Stimulated activated CD8-positive, alpha-beta memory T cell treated with anti-CD3 and anti-CD28 coated beads, Interleukin-12 subunit alpha, Interleukin-12 subunit beta, amount 100 ng/mL, for 4 hours (primary cell): Measurements from ENCODE around the gene ZNF587.
"Not testable (repeated sequence)": the region's sequence is repeated elsewhere in the genome, so short reads cannot be mapped to it uniquely, and the experiment has no call there.

Experiments
- DNase-seq: peaks from one replicate; pipeline ENCODE4 v3.0.0-alpha.2; 2020; ENCODE audit warnings: low read depth

The ZNF587 gene

DNA sequence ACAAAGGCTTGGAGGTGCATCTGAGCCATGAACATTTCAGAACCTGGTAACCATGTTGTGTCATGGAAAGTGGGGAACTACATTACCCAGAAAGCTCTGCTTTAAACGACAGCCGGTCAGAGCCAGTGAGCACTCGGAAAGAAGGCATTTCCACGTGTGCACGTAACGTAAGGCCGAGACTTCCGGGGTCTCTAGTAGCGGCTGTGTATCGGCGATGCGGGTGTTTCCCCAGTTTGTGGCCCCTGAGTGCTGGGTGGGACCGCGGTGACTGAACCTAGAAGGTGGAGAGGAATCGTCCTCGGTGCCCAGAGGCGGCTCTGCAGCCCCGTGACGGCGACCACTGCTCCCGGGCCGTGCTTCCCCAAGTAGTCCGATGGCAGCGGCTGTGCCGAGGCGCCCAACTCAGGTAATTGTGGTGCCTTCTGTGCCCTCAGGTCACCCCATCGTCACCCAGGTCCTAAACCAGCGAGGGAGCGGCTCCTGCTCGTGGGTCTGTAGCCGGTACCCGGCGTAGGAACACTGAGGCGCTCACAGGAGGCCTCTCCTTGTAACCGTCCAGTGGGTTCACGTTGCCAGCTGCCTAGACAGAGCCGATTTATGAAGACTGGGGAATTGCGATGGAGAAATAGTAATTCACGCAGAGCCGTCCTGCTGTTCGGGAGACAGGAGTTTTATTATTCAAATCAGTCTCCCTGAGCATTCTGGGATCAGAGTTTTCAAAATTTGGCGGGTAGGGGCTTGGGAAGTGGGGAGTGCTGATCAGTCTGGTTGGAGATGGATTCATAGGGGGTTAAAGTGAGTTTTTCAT, at the start of gene ZNF587:
Gene ZNF587 (plus strand): TSS at position 194 of the 808 bp plus-strand sequence. CDS start 180 bp downstream, at position 374.
- DNase-seq, result peak; percentile 68

DNA sequence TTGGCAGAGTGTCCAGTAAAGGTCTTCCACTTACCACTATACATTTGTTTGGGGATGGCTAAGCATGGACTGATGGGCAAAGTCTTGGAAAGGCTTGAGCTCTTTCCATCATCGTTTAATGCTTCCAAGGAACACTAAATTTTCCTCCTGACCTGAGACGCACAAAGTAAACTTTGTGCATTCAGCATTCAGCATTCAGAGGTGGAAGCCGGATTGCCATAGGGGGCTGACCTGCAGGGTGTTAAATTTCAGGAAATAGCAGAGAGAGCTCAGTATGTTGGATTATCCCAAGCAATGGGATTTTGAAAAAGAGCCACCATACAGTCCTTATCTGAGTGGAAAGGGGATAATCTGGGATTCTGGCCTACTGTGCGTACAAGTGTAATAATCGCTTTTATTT, 49.0 kb upstream of the ZNF587 start:
- DNase-seq, result no peak

GRCh38 chr19:57802269-57802668, 47.4 kb upstream of the ZNF587 start:
- no peak for DNase-seq

GRCh38 chr19:57803265-57803593, 46.4 kb upstream of the ZNF587 start:
- no peak for DNase-seq

DNA sequence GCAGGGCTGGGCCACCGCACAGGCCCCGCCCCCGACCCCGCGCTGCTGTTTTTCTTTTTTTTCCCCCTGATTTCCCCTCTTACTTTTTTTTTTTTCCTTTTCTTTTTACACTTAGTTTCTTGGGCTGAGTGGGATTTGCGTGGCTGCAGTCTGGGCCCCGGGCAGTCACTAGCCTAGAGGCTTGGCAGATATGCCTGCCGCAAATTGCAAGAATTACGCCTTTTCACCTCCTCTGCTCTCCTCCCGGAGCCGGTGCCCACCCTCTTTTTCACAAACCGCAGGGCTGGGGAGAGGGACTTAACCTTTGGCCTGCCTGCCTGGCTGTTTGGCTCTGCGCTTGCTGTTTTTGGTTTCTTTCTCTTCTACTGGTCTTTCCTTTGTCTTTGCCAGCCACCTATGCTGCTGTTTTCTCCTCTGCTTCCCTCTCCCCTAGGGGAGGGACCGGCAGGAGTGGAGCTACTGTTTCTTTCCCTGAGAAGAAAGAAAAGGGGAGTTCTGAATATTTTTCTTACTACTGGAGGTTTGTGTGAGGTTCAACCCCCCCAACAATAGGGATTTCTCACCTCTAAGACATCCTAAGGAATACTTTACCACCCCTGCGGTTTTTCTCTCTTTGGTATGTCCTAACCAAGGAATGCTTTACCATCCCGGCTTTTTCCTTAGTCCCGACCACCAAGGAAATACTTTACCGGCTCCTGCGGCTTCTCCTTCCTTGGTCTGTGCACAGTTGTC, 45.9 kb upstream of the ZNF587 start:
- no peak for DNase-seq

GRCh38 chr19:57807541-57807940, 42.1 kb upstream of the ZNF587 start:
- DNase-seq, result no peak

- DNase-seq, result not testable (repeated sequence)
Measured at GRCh38 chr19:57810410-57811295, 39.0 kb upstream of the ZNF587 start.

DNA sequence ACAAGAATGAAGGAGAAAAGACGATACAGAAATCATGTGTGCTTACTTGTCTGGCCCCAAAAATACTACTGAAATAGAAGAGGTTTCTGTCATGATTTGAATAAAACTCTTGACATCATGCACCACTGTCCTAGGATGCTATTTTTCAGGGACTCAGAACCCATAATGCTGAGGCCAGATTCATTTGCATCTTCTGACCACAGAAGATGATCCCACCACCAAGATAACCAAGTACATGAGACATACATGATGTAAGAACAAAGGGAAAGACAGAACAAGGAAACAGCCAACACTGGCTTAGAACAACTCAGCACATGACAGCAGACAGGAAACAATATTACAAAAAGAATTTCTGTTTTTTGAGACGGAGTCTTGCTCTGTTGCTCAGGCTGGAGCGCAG, 37.4 kb upstream of the ZNF587 start:
- DNase-seq, result no peak

DNA sequence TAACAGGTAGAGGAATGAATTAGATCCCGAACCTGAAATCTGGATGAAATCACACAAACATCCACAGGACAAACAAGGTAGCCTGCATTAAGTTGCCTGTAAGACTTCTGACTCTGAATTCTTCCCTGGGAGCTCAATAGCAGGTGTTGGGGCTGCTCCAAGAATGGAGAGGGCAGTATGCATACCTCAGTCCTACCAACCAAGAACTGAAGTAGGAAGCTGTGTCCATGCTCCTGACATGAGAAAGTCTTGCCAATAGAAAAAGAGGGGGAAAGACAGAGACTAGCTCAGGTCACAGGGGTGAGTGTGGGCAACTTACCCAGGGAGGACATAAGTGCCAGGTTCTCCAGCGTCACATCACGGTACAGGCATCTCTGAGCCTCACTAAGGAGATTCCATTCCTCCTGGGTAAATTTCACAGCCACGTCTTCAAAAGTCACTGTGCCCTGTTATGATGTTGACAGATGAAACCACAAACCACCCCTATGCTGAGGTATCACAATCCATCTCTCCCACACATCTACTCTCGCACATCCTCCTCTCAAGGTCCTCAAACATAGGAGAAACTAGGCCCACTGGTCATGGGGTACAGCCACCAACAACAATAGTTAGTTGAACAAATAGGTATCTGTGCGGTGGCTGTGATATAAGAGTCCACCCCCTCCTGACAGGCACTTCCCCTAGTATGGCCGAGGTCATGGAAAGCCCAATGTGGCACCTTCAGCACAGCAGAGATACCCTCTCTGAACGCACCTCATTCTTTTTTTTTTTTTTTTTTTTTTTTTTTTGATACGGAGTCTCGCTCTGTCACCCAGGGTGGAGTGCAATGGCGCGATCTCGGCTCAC, 36.5 kb upstream of the ZNF587 start:
- DNase-seq, result not testable (repeated sequence)

GRCh38 chr19:57813919-57814504, 35.6 kb upstream of the ZNF587 start:
- DNase-seq, result no peak

GRCh38 chr19:57814505-57815246, 35.0 kb upstream of the ZNF587 start, which contains the start of gene ZNF552:
Gene ZNF552 (minus strand): TSS chr19:57814913. CDS start chr19:57814743, 170 bp downstream.
- peak; percentile 53 for DNase-seq

DNA sequence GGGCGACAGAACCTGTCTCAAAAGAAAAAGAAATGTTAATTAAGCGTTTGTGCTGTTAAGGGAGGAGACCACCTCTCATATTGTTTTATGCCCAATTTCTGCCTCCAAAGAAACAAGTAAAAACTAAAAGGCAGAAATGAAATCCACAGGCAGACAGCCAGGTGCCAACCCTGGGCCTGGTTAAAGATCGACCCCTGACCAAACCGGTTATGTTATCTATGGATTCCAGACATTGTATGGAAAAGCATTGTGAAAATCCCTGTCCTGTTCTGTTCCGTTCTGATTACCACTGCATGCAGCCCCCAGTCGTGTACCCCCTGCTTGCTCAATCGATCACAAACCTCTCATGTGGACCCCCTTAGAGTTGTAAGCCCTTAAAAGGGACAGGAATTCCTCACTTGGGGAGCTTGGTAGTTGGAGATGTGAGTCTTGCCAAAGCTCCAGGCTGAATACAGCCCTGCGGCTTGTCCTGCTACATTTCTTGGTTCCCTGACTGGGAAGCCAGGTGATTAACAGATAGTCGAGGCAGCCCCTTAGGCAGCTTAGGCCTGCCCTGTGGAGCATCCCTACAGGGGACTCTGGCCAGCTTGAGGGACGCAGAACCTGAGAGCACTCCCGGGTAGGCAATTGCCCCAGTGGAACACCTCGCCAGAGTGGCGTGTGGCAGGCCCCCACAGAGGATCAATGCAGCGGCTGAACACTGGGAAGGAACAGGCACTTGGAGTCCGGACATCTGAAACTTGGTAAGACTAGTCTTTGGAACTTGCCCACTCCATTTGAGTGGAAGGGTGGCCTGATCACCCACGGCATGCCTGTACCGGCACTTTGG, 34.2 kb upstream of the ZNF587 start:
- no peak for DNase-seq

DNA sequence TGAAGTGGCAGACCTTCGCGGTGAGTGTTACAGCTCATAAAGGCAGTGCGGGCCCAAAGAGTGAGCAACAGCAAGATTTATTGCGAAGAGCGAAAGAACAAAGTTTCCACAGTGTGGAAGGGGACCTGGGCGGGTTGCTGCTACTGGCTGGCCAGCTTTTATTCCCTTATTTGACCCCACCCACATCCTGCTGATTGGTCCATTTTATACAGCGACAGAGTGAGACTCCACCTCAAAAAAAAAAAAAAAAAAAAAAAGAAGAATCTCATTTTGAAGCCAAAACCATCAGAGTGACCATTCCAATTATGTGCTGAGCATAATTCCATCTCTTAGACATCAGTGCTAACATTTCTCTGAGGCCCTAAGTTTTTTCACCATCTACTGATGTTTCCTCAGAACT, 33.0 kb upstream of the ZNF587 start:
- no peak for DNase-seq

DNA sequence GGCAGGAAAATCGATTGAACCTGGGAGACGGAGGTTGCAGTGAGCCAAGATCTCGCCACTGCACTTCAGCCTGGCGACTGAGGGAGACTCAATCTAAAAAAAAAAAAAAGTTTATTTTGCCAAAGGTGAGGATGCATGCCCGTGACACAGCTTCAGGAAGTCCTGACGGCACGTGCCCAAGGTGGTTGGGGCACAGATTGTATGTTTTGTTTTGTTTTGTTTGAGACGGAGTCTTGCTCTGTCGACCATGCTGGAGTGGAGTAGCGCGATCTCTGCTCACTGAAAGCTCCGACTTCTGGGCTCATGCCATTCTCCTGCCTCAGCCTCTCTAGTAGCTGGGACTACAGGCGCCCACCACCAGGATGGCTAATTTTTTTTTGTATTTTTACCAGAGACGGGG, 31.7 kb upstream of the ZNF587 start:
- DNase-seq, result no peak

GRCh38 chr19:57818378-57818777, 31.3 kb upstream of the ZNF587 start:
- no peak for DNase-seq

DNA sequence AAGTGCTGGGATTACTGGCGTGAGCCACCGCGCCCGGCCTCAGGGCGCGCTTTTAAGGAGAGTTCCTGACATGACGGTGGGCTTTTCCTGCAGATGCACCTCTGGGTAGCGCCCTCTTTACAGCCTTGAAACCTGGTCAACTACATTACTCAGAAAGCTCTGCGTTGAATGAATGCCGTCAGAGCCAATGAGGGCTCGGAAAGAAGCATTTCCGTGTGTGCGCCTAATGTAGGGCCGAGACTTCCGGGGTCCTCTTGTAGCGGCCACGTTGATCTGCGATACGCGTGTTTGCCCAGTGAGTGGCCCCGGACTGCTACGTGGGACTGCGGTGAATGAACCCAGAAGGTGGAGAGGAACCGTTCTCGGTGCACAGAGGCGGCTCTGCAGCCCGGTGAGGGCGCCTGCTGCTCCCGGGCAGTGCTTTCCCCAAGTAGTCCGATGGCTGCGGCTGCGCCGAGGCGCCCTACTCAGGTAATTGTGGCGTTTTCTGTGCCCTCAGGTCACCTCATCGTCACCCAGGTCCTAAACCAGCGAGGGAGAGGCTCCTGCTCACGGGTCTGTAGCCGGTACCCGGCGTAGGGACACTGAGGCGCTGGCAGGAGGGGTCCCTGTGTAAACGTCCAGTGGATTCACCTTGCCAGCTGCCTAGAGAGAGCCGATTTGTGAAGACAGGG, 30.0 kb upstream of the ZNF587 start:
- peak; percentile 61 for DNase-seq

GRCh38 chr19:57820599-57820998, 29.1 kb upstream of the ZNF587 start:
- no peak for DNase-seq

DNA sequence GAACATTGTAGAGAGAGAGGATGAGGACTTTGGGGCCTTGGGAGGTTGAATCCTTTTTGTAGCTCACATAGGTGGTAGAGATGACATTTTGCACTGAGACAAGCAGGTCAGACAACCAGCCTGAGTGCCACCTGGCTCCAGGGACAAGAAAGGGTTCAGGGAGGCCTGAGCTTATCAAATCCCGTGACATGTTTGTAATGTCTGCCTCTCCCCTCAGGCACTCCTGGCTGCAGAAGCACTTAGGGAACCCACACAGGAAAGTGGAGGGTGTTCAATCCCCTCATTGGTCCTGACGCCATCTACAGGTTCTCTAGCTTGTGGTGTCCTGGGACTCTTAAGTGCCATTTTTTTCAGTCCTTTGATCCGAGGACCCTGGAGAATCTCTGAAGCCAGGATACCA, 28.6 kb upstream of the ZNF587 start:
- not testable (repeated sequence) for DNase-seq

DNA sequence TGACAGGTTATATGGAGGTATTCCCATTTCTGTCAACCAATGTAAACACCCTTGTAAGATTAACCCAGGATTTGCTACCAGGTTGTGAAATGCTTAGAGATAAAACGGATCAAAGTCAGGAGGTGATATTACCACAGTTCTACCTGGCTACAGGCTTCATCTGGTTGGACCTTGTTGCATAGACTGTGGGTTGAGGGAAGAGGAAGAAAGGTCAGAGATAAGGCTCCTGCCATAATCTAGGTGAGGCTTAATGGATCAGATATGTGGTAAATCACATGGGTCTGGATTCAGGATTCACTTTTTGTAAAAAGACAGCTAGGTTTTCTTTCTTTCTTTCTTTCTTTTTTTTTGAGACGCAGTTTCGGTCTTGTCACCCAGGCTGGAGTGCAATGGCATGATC, 28.2 kb upstream of the ZNF587 start:
- not testable (repeated sequence) for DNase-seq
